ENCODE results near the gene GNAI3.

DNA sequence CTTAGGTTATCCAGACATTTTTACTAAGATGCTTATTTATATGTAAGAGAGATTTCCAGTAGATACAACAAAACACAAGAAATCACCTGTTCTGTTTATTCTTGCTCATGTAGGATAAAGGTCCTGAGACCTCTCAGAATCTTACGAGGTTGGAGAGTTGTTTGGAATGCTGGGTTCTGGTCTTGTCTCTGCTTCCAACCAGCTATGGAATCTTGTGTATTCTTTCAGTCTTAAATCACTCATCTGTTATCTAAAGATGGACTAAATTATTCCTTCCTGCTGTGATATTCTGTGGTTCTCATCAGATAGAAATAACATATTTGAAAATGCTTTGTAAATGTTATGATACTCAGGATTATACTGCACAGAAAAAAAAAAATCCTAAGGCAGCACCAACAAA, 49.7 kb downstream of the GNAI3 start:
- TF ChIP-seq POLR2A (IDR thresholded peaks at IDR 0.05; ENCODE audit: low read depth): no peak
- TF ChIP-seq, protein P1, sequence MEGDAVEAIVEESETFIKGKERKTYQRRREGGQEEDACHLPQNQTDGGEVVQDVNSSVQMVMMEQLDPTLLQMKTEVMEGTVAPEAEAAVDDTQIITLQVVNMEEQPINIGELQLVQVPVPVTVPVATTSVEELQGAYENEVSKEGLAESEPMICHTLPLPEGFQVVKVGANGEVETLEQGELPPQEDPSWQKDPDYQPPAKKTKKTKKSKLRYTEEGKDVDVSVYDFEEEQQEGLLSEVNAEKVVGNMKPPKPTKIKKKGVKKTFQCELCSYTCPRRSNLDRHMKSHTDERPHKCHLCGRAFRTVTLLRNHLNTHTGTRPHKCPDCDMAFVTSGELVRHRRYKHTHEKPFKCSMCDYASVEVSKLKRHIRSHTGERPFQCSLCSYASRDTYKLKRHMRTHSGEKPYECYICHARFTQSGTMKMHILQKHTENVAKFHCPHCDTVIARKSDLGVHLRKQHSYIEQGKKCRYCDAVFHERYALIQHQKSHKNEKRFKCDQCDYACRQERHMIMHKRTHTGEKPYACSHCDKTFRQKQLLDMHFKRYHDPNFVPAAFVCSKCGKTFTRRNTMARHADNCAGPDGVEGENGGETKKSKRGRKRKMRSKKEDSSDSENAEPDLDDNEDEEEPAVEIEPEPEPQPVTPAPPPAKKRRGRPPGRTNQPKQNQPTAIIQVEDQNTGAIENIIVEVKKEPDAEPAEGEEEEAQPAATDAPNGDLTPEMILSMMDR (IDR thresholded peaks at IDR 0.05): no peak
- TF ChIP-seq EP300 (IDR thresholded peaks at IDR 0.05): no peak
- TF ChIP-seq POLR2AphosphoS5 (IDR thresholded peaks at IDR 0.05): no peak

Data from esophagus muscularis mucosa (tissue), 4 donors.